Liver (tissue), 3 donors: ENCODE results near the gene SCN1A.

Experiments
- EGR1 ChIP-seq, 2 donors: IDR thresholded peaks; 2 replicates each; pipeline ENCODE4 v1.6.1; 2016 to 2018; ENCODE audit warnings: antibody characterized with exemption in 2 of 2, low read depth in 2 of 2
- FOXA1 ChIP-seq: IDR thresholded peaks from 2 replicates; pipeline ENCODE4 v1.6.1; 2016; ENCODE audit warnings: antibody characterized with exemption
- GABPA ChIP-seq, 2 donors: IDR thresholded peaks in 1 of 2; conservative IDR thresholded peaks in 1 of 2; 2 replicates each; pipeline ENCODE4 v1.6.1; 2016; ENCODE audit warnings: antibody characterized with exemption in 2 of 2, mild to moderate bottlenecking in 1 of 2, moderate library complexity in 1 of 2
- HNF4G ChIP-seq: IDR thresholded peaks from 2 replicates; pipeline ENCODE4 v1.6.1; 2016; ENCODE audit warnings: antibody characterized with exemption
- NR2F2 ChIP-seq: IDR thresholded peaks from 2 replicates; pipeline ENCODE4 v1.6.1; 2016; ENCODE audit warnings: antibody characterized with exemption
- RAD21 ChIP-seq, 2 donors: IDR thresholded peaks; 2 replicates each; pipeline ENCODE4 v1.6.1; 2016; ENCODE audit warnings: antibody characterized with exemption in 2 of 2, mild to moderate bottlenecking in 2 of 2
- RXRA ChIP-seq, 2 donors: IDR thresholded peaks; 2 replicates each; pipeline ENCODE4 v1.6.1; 2017 to 2018; ENCODE audit warnings: antibody characterized with exemption in 2 of 2, mild to moderate bottlenecking in 1 of 2
- SP1 ChIP-seq: IDR thresholded peaks from 2 replicates; pipeline ENCODE4 v1.6.1; 2018; ENCODE audit warnings: antibody characterized with exemption, mild to moderate bottlenecking
- TAF1 ChIP-seq: conservative IDR thresholded peaks from 2 replicates; pipeline ENCODE4 v1.6.1; 2016; ENCODE audit warnings: antibody characterized with exemption, mild to moderate bottlenecking
- YY1 ChIP-seq: IDR thresholded peaks from 2 replicates; pipeline ENCODE4 v1.6.1; 2016; ENCODE audit warnings: antibody characterized with exemption, mild to moderate bottlenecking
- TF ChIP-seq, protein P1 (sequence below): fragments of 150-350 bp; IDR thresholded peaks from 2 replicates; pipeline ENCODE4 v1.5.1; 2017; ENCODE audit warnings: improper control_type of control experiment, low read depth, low read length; ENCODE audit not compliant: missing input control
- TF ChIP-seq, protein P2 (sequence below): IDR thresholded peaks from 2 replicates; pipeline ENCODE4 v1.6.1; 2016; ENCODE audit warnings: antibody characterized with exemption, mild to moderate bottlenecking
- TF ChIP-seq, protein P3 (sequence below): IDR thresholded peaks from 2 replicates; pipeline ENCODE4 v1.6.1; 2016; ENCODE audit warnings: antibody characterized with exemption
- TF ChIP-seq, protein P4 (sequence below): IDR thresholded peaks from 2 replicates; pipeline ENCODE4 v1.6.1; 2016; ENCODE audit warnings: antibody characterized with exemption
- donor health status: healthy.
- donor health status: healthy.

DNA sequence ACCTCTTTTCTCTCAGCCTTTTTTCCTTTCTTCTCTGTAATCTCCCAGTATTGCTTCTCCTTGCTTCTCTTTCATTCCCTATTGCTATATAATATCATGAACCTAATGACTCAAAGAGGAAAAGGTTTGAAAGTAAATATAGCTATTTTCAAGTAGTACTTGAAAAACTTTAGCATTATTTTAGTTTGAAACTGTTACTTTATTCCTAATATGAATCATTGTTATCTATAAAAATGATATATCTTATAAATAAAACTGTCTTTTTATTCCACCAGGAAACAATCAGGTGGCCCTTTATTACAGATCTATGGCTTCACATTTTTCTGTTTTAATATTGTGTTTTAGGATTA, 311 bp upstream of the SCN1A start:
- TF ChIP-seq, protein P1, sequence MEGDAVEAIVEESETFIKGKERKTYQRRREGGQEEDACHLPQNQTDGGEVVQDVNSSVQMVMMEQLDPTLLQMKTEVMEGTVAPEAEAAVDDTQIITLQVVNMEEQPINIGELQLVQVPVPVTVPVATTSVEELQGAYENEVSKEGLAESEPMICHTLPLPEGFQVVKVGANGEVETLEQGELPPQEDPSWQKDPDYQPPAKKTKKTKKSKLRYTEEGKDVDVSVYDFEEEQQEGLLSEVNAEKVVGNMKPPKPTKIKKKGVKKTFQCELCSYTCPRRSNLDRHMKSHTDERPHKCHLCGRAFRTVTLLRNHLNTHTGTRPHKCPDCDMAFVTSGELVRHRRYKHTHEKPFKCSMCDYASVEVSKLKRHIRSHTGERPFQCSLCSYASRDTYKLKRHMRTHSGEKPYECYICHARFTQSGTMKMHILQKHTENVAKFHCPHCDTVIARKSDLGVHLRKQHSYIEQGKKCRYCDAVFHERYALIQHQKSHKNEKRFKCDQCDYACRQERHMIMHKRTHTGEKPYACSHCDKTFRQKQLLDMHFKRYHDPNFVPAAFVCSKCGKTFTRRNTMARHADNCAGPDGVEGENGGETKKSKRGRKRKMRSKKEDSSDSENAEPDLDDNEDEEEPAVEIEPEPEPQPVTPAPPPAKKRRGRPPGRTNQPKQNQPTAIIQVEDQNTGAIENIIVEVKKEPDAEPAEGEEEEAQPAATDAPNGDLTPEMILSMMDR = no peak
- TF ChIP-seq, protein P2, sequence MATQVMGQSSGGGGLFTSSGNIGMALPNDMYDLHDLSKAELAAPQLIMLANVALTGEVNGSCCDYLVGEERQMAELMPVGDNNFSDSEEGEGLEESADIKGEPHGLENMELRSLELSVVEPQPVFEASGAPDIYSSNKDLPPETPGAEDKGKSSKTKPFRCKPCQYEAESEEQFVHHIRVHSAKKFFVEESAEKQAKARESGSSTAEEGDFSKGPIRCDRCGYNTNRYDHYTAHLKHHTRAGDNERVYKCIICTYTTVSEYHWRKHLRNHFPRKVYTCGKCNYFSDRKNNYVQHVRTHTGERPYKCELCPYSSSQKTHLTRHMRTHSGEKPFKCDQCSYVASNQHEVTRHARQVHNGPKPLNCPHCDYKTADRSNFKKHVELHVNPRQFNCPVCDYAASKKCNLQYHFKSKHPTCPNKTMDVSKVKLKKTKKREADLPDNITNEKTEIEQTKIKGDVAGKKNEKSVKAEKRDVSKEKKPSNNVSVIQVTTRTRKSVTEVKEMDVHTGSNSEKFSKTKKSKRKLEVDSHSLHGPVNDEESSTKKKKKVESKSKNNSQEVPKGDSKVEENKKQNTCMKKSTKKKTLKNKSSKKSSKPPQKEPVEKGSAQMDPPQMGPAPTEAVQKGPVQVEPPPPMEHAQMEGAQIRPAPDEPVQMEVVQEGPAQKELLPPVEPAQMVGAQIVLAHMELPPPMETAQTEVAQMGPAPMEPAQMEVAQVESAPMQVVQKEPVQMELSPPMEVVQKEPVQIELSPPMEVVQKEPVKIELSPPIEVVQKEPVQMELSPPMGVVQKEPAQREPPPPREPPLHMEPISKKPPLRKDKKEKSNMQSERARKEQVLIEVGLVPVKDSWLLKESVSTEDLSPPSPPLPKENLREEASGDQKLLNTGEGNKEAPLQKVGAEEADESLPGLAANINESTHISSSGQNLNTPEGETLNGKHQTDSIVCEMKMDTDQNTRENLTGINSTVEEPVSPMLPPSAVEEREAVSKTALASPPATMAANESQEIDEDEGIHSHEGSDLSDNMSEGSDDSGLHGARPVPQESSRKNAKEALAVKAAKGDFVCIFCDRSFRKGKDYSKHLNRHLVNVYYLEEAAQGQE = no peak
- TF ChIP-seq FOXA1 = no peak
- no peak for TF ChIP-seq RAD21 (IDR thresholded peaks at IDR 0.05)
- TF ChIP-seq, protein P3, sequence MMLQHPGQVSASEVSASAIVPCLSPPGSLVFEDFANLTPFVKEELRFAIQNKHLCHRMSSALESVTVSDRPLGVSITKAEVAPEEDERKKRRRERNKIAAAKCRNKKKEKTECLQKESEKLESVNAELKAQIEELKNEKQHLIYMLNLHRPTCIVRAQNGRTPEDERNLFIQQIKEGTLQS = no peak
- TF ChIP-seq TAF1 = no peak
- no peak for TF ChIP-seq RXRA (IDR thresholded peaks at IDR 0.05)
- TF ChIP-seq SP1 = no peak
- no peak for TF ChIP-seq NR2F2
- TF ChIP-seq, protein P4, sequence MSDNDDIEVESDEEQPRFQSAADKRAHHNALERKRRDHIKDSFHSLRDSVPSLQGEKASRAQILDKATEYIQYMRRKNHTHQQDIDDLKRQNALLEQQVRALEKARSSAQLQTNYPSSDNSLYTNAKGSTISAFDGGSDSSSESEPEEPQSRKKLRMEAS = no peak
- TF ChIP-seq HNF4G = no peak
- TF ChIP-seq YY1 = no peak
- TF ChIP-seq EGR1 (IDR thresholded peaks at IDR 0.05; ENCODE audit: low read depth in 2 of 2) = no peak
- no peak for TF ChIP-seq GABPA (IDR thresholded peaks at IDR 0.05 in 1 of 2, conservative IDR thresholded peaks at IDR 0.05 in 1 of 2)
